H1 (cell line): Measurements from ENCODE around the gene SFXN2. TPM values are rescaled to one million over a fixed set of nuclear protein-coding genes. Genes with fewer than 3 reads are reported as not detected.

ENCODE experiments used
- CTCF ChIA-PET: fragments of 300-600 bp; sonication (Branson Sonifier 250); formaldehyde crosslinking; loops from one replicate; lab custom pipeline; 2021; ENCODE audit not compliant: partially characterized antibody; lab: Charles Lee
- POLR2A ChIA-PET: fragments of 300-600 bp; sonication (Branson Sonifier 250); formaldehyde crosslinking; loops from one replicate; lab custom pipeline; 2021; ENCODE audit warnings: inconsistent platforms; ENCODE audit not compliant: partially characterized antibody; lab: Charles Lee
- DNase-seq, 2 experiments: peaks; one replicate each; pipeline versions ENCODE4 v3.0.0 to v3.0.0-alpha.2; 2010 to 2022; ENCODE audit warnings: low spot score in 2 of 2, low read depth in 1 of 2, mixed read lengths in 1 of 2
- FAIRE-seq: peaks from 2 replicates; lab custom pipeline; 2011; peaks lifted over from hg19 to GRCh38; lab: Jason Lieb, UNC
- H2AFZ ChIP-seq: 2 replicates; pipeline ENCODE4 v1.8.1; 2012; ENCODE audit warnings: low read length, inconsistent platforms
- H2AK5ac ChIP-seq: 2 replicates; pipeline ENCODE4 v1.6.1; 2013; ENCODE audit warnings: low read depth, low read length
- H2BK120ac ChIP-seq: replicated peaks from 2 replicates; pipeline ENCODE3; 2013; ENCODE audit warnings: low read depth, low read length, inconsistent platforms
- H2BK12ac ChIP-seq: 2 replicates; pipeline ENCODE4 v1.6.1; 2013; ENCODE audit warnings: low read depth, low read length
- H2BK15ac ChIP-seq: 2 replicates; pipeline ENCODE4 v1.6.1; 2013; ENCODE audit warnings: low read length
- H2BK20ac ChIP-seq: 2 replicates; pipeline ENCODE4 v1.6.1; 2013; ENCODE audit warnings: low read length
- H2BK5ac ChIP-seq: 2 replicates; pipeline ENCODE4 v1.6.1; 2013; ENCODE audit warnings: low read depth, low read length
- H3K14ac ChIP-seq: 2 replicates; pipeline ENCODE4 v1.6.1; 2013; ENCODE audit warnings: inconsistent platforms; ENCODE audit not compliant: insufficient read length
- H3K18ac ChIP-seq: 2 replicates; pipeline ENCODE4 v1.6.1; 2013; ENCODE audit warnings: low read length; ENCODE audit errors: extremely low read depth
- H3K23ac ChIP-seq: 2 replicates; pipeline ENCODE4 v1.6.1; 2013; ENCODE audit warnings: inconsistent platforms; ENCODE audit not compliant: insufficient read length
- H3K23me2 ChIP-seq: 2 replicates; pipeline ENCODE4 v1.6.1; 2013; ENCODE audit warnings: low read depth, low read length
- H3K27ac ChIP-seq: 2 replicates; pipeline ENCODE4 v1.6.1; 2011; ENCODE audit warnings: low read depth, low read length, inconsistent platforms
- H3K27me3 ChIP-seq, 4 experiments: replicated peaks in 1 of 4; 1 replicate in 1 of 4; 2 replicates in 3 of 4; pipeline versions ENCODE4 v1.6.1 to v1.8.1; 2011 to 2013; ENCODE audit warnings: low read length in 3 of 4, mild to moderate bottlenecking in 3 of 4, inconsistent platforms in 2 of 4, mixed read lengths in 2 of 4, moderate library complexity in 1 of 4; ENCODE audit not compliant: control insufficient read depth in 3 of 4, insufficient read depth in 3 of 4; ENCODE audit errors: extremely low read depth in 1 of 4
- H3K36me3 ChIP-seq, 4 experiments: 2 replicates each; pipeline versions ENCODE4 v1.6.1 to v1.8.1; 2011 to 2013; ENCODE audit warnings: mild to moderate bottlenecking in 4 of 4, low read length in 3 of 4, moderate library complexity in 2 of 4, control low read depth in 1 of 4, inconsistent platforms in 1 of 4; ENCODE audit not compliant: insufficient read depth in 4 of 4, control insufficient read depth in 2 of 4
- H3K4ac ChIP-seq: replicated peaks from 2 replicates; pipeline ENCODE3; 2013; ENCODE audit warnings: low read length, low read depth, mixed read lengths, inconsistent platforms; ENCODE audit not compliant: insufficient read length
- H3K4me1 ChIP-seq, 4 experiments: replicated peaks in 1 of 4; 1 replicate in 1 of 4; 2 replicates in 3 of 4; pipeline versions ENCODE4 v1.6.1 to v1.8.1; 2011 to 2013; ENCODE audit warnings: low read length in 3 of 4, inconsistent platforms in 2 of 4, mixed read lengths in 1 of 4; ENCODE audit not compliant: insufficient read depth in 4 of 4, control insufficient read depth in 3 of 4
- H3K4me2 ChIP-seq, 2 experiments: 2 replicates each; pipeline versions ENCODE4 v1.6.1 to v1.8.1; 2011 to 2013; ENCODE audit warnings: low read depth in 2 of 2, low read length in 2 of 2, control low read depth in 1 of 2, inconsistent platforms in 1 of 2, mild to moderate bottlenecking in 1 of 2; ENCODE audit not compliant: insufficient read depth in 1 of 2
- H3K4me3 ChIP-seq, 4 experiments: fragments of 200-600, 300-600 bp in 1 of 4; sonication (generic), shearing (Covaris generic), sonication (Bioruptor Twin) in 1 of 4; 2 replicates each; pipeline versions ENCODE4 v1.5.1 to v1.8.1; 2011 to 2016; ENCODE audit warnings: low read length in 4 of 4, low read depth in 3 of 4, control low read depth in 2 of 4, inconsistent platforms in 2 of 4, mild to moderate bottlenecking in 2 of 4, mixed read lengths in 1 of 4, moderate library complexity in 1 of 4; ENCODE audit not compliant: insufficient read depth in 2 of 4; ENCODE audit errors: extremely low read depth in 1 of 4
- H3K56ac ChIP-seq: replicated peaks from 2 replicates; pipeline ENCODE3; 2013; ENCODE audit warnings: low read depth, mild to moderate bottlenecking, mixed read lengths, low read length, inconsistent platforms; ENCODE audit not compliant: insufficient read length
- H3K79me1 ChIP-seq: 2 replicates; pipeline ENCODE4 v1.6.1; 2013; ENCODE audit warnings: low read depth, low read length, control low read depth
- H3K79me2 ChIP-seq, 2 experiments: 2 replicates each; pipeline versions ENCODE4 v1.6.1 to v1.8.1; 2012 to 2013; ENCODE audit warnings: low read length in 2 of 2, mild to moderate bottlenecking in 2 of 2, inconsistent platforms in 1 of 2; ENCODE audit not compliant: insufficient read depth in 2 of 2, control insufficient read depth in 1 of 2
- H3K9ac ChIP-seq, 4 experiments: replicated peaks in 1 of 4; 1 replicate in 1 of 4; 2 replicates in 3 of 4; pipeline versions ENCODE4 v1.6.1 to v1.8.1; 2011 to 2013; ENCODE audit warnings: low read depth in 3 of 4, low read length in 3 of 4, control low read depth in 2 of 4, mild to moderate bottlenecking in 2 of 4, moderate library complexity in 2 of 4, inconsistent platforms in 1 of 4; ENCODE audit errors: extremely low read depth in 1 of 4
- H3K9me3 ChIP-seq, 2 experiments: 2 replicates each; pipeline versions ENCODE4 v1.6.1 to v1.8.1; 2012 to 2013; ENCODE audit warnings: mild to moderate bottlenecking in 2 of 2, moderate library complexity in 2 of 2, control low read depth in 1 of 2, inconsistent platforms in 1 of 2, low read depth in 1 of 2, low read length in 1 of 2, mixed read lengths in 1 of 2; ENCODE audit not compliant: insufficient read depth in 2 of 2
- H4K20me1 ChIP-seq, 2 experiments: replicated peaks in 1 of 2; 2 replicates each; pipeline versions ENCODE3 to v1.8.1; 2011 to 2013; ENCODE audit warnings: inconsistent platforms in 2 of 2, low read length in 2 of 2, mild to moderate bottlenecking in 1 of 2; ENCODE audit not compliant: insufficient read depth in 2 of 2, control insufficient read depth in 1 of 2
- H4K5ac ChIP-seq: 2 replicates; pipeline ENCODE4 v1.6.1; 2013; ENCODE audit warnings: low read length, low read depth, mixed read lengths, inconsistent platforms; ENCODE audit not compliant: insufficient read length
- H4K8ac ChIP-seq: 2 replicates; pipeline ENCODE4 v1.8.0; 2013; ENCODE audit warnings: mild to moderate bottlenecking, moderate library complexity, low read length, inconsistent platforms; ENCODE audit not compliant: insufficient read depth; ENCODE audit errors: extremely low read depth
- H4K91ac ChIP-seq: replicated peaks from 2 replicates; pipeline ENCODE3; 2013; ENCODE audit warnings: low read length, mixed read lengths, inconsistent platforms; ENCODE audit not compliant: insufficient read length
- CEBPB ChIP-seq: IDR thresholded peaks from 2 replicates; pipeline ENCODE4 v1.6.1; 2012; ENCODE audit warnings: low read depth, low read length
- CHD2 ChIP-seq: IDR thresholded peaks from 2 replicates; pipeline ENCODE4 v1.6.1; 2012; ENCODE audit warnings: low read length, improper control_type of control experiment
- EGR1 ChIP-seq: IDR thresholded peaks from 2 replicates; pipeline ENCODE4 v1.6.1; 2011; ENCODE audit warnings: low read depth, low read length, borderline replicate concordance
- FOSL1 ChIP-seq: IDR thresholded peaks from 2 replicates; pipeline ENCODE4 v1.6.1; 2011; ENCODE audit warnings: mild to moderate bottlenecking, low read depth, low read length, moderate library complexity; ENCODE audit not compliant: insufficient read depth
- GABPA ChIP-seq: IDR thresholded peaks from 2 replicates; pipeline ENCODE4 v1.6.1; 2011; ENCODE audit warnings: mild to moderate bottlenecking, low read length, moderate library complexity, borderline replicate concordance; ENCODE audit not compliant: insufficient read depth
- MAFK ChIP-seq: IDR thresholded peaks from 2 replicates; pipeline ENCODE4 v1.6.1; 2012; ENCODE audit warnings: low read depth, mild to moderate bottlenecking, improper control_type of control experiment, low read length
- PHF8 ChIP-seq: fragments of 200-600 bp; sonication (generic); conservative IDR thresholded peaks from 2 replicates; pipeline ENCODE4 v1.7.1; 2012; ENCODE audit warnings: low read depth, mild to moderate bottlenecking, inconsistent platforms, low read length, moderate library complexity
- POLR2A ChIP-seq, 2 experiments: IDR thresholded peaks; 1 replicate in 1 of 2; 2 replicates in 1 of 2; pipeline ENCODE4 v1.6.1; 2011; ENCODE audit warnings: low read depth in 2 of 2, low read length in 2 of 2, mild to moderate bottlenecking in 2 of 2; ENCODE audit errors: control extremely low read depth in 1 of 2
- RXRA ChIP-seq: IDR thresholded peaks from 2 replicates; pipeline ENCODE4 v1.6.1; 2011; ENCODE audit warnings: low read depth, mild to moderate bottlenecking, low read length, moderate library complexity; ENCODE audit not compliant: insufficient read depth
- TAF1 ChIP-seq: IDR thresholded peaks from 2 replicates; pipeline ENCODE4 v1.6.1; 2011; ENCODE audit warnings: mild to moderate bottlenecking, low read depth, low read length
- TBP ChIP-seq: IDR thresholded peaks from 2 replicates; pipeline ENCODE4 v1.6.1; 2011; ENCODE audit warnings: low read depth, low read length, improper control_type of control experiment
- WGBS, 2 experiments: shearing (Covaris generic) in 1 of 2; methylation state at CpG; one replicate each; pipeline versions ENCODE4 v1.1.6 to v1.1.7; 2013 to 2015; ENCODE audit warnings: low lambda C conversion rate in 2 of 2, mixed read lengths in 2 of 2, inconsistent platforms in 1 of 2, low coverage in 1 of 2, missing lambda C conversion rate in 1 of 2; ENCODE audit not compliant: insufficient replicate concordance in 2 of 2, insufficient coverage in 1 of 2, insufficient read length in 1 of 2; ENCODE audit errors: extremely low coverage in 1 of 2, missing lambda C conversion rate in 1 of 2; 5-methylcytosine and 5-hydroxymethylcytosine counted together
- polyA plus RNA-seq, 7 experiments: library from polyadenylated mRNA; depleted of rRNA in 3 of 7; stranded (reverse) in 5 of 7; unstranded in 2 of 7; fragments of >200 nt in 5 of 7; fragments of 200-250 nt in 2 of 7; gene quantifications; 1 replicate in 5 of 7; 2 replicates in 1 of 7; 4 replicates in 1 of 7; pipeline versions ENCODE4 v1.2.1 to v1.2.3, GENCODE V29; 2011 to 2013; ENCODE audit warnings: missing spikeins in 2 of 7, mixed read lengths in 2 of 7
- total RNA-seq: library from RNA; stranded (reverse); fragmentation: NEBNext Ultra II Directional; extraction: Animal tissue kit (Norgen Biotek cat#: 25700); gene quantifications from 2 replicates; pipeline ENCODE4 v1.2.1, GENCODE V29; 2021
- TF ChIP-seq, protein P1 (sequence below): IDR thresholded peaks from 2 replicates; pipeline ENCODE4 v1.6.1; 2012; ENCODE audit warnings: inconsistent platforms

SFXN2 gene
- total and polyA plus RNA-seq, 2 of the 8 experiments (the other 6 are each of a cell fraction or from before 2014, with no cell fraction given): 20.5 to 23.5 TPM

DNA sequence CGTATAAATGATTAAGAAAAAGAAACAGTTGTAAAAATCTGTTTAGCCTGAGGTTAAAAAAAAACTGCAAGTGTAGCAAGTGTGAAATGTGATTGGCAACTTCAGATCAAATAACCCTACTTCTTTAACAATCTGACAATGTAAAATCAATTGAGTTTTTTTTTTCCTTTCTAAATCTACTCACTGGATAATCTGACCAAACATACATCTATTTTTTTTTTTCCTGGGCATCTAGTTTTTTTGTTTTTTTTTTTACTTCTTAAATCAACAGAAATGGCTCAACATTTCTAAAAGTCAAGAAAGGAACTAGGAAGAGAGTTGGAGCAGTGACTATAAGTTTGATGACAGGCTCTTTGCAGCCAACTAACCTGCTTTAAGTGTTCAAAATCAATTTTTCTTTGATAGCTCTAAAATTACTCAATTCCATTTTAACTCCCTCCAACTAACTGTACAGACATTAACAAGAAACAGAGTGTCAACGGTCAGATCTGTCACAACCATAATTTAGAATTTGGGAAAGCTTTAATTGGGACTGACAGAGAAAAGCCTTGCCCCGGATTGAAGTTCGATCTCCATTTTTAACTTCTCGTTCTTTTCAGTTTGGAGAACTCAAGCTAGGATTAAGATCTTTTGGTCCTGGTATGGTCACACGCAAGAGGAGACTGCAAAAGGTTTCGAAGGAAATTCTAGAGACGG, 1.4 kb upstream of the SFXN2 start:
- Histone ChIP-seq H3K4ac (no peak overlapping the region), H4K20me1 (peaks cover 0 to 10% of the 10 kb centered on the region in 2 experiments), H3K9me3 (no peaks in the 10 kb centered on the region), H3K79me1 (no peaks in the 10 kb centered on the region; the same call in 1 of the 2 replicates), H3K27me3 (no peaks in the 10 kb centered on the region), H3K14ac (no peak overlapping the region), H4K5ac (no peak overlapping the region), H2BK12ac (no peak overlapping the region), H3K36me3 (peaks cover 0 to 8% (median 2%) of the 10 kb centered on the region in 4 experiments; a peak in 4 of 8 replicates), H4K91ac (no peak overlapping the region), H2BK15ac (no peak overlapping the region), H2BK20ac (no peak overlapping the region), H3K23ac (no peak overlapping the region), H2BK120ac (no peak overlapping the region), H3K9ac (peak overlapping the region in 3 of 4 experiments; percentile 49 to 78 (median 60); a peak in 6 of 7 replicates), H3K56ac (no peak overlapping the region), H3K4me1 (peaks cover 0 to 16% (median 8%) of the 10 kb centered on the region in 4 experiments; a peak in 5 of 7 replicates), H4K8ac (no peak overlapping the region), H3K18ac (peak overlapping the region; percentile 81), H2AK5ac (no peak overlapping the region), H2AFZ (0 out of 2 replicates have a peak overlapping the region, but pooled peaks have one; percentile 10), H3K79me2 (peaks cover 0 to 71% of the 10 kb centered on the region in 2 experiments; a peak in 2 of 4 replicates), H3K27ac (no peak overlapping the region), H3K23me2 (peaks cover 8% of the 10 kb centered on the region; the same call in 1 of the 2 replicates), H3K4me2 (peak overlapping the region; percentile 78 to 79), H3K4me3 (peak overlapping the region; percentile 85 to 96 (median 92)), H2BK5ac (no peak overlapping the region; the same call in 1 of the 2 replicates)
- no peak for FAIRE-seq
- 19% methylated on average over 8 of the region's 8 CpGs; no CpG with 5 or more reads in 1 of the 2 experiments for WGBS, 2 experiments
- DNase-seq: no peak
- CTCF ChIA-PET: interaction anchor here (0.8 to 2.1 kb wide), 14 partner anchors 9 to 210 kb away, joined by 3 to 10 read pairs (median 4); partner anchors contain the start of genes ACTR1A and SUFU
- POLR2A ChIA-PET: interaction anchor here (0.7 to 7.3 kb wide), 12 partner anchors 12 to 222 kb away, joined by 3 to 53 read pairs (median 10); partner anchors contain the start of genes AS3MT, TRIM8 and WBP1L
- TF ChIP-seq MAFK (no peak), EGR1 (no peak), FOSL1 (no peak), GABPA (no peak), TAF1 (no peak), PHF8 (no peak), CEBPB (no peak), TBP (no peak), CHD2 (no peak), POLR2A (IDR thresholded peaks at IDR 0.05; ENCODE audit: control extremely low read depth in 1 of 2, low read depth in 2 of 2, low read length in 2 of 2) (no peak), RXRA (no peak)
- TF ChIP-seq, protein P1, sequence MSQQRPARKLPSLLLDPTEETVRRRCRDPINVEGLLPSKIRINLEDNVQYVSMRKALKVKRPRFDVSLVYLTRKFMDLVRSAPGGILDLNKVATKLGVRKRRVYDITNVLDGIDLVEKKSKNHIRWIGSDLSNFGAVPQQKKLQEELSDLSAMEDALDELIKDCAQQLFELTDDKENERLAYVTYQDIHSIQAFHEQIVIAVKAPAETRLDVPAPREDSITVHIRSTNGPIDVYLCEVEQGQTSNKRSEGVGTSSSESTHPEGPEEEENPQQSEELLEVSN: no peak
